ENCODE data around the gene CKM. TPM values are rescaled to one million over a fixed set of nuclear protein-coding genes. Genes with fewer than 3 reads are reported as not detected.
A peak's percentile ranks its signal among the peaks of the same experiment; 100 is the strongest.
"Not testable (repeated sequence)": the region's sequence is repeated elsewhere in the genome, so short reads cannot be mapped to it uniquely, and the experiment has no call there.

The CKM gene
- total RNA-seq, 8 experiments from 2014 or later, result 0.11 to 0.50 (median 0.28) TPM; not detected in 3

DNA sequence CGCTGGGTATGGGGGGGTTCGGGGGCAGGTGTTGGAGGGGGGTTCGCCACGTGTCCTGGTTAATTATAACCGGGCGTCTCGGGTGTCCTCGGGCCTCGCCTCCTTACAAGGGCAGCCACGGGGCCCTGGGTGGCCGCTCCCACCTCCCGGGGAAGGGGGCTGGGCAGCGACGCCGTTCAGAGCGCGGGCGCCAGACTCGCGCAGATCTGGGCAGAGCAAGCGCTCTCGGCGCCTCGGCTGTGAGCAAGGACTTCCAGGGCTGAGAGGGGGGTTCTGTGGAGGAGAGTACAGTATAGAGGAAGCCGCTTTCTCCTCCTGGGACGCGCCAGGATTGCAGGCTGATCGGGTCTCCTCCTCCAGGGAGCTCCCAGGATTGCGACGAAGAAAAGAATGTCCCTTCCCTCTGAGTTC, 1.0 kb upstream of the CKM start:
- peaks cover 3 to 19% of the 10 kb centered on the region in 2 donors for H3K4me1 ChIP-seq (replicated peaks in 1 of 2)
- H3K4me3 ChIP-seq, result no peak overlapping the region
- in situ Hi-C loops (cut with MboI; ENCODE audit: low pct_unique_long_range_greater_than_20kb in 2 of 9, low sequenced_read_pairs in 9 of 9, unreplicated experiment in 9 of 9), result no loop called here
- no peak overlapping the region for H3K27ac ChIP-seq
- WGBS, 10 experiments, result 32 to 40% methylated on average over 2 to 3 of the region's 30 CpGs; no CpG with 5 or more reads in 8 of the 10 experiments
- ATAC-seq (replicated peaks in 6 of 8), result peak in 7 of 8 experiments; percentile 17 to 64 (median 42)

DNA sequence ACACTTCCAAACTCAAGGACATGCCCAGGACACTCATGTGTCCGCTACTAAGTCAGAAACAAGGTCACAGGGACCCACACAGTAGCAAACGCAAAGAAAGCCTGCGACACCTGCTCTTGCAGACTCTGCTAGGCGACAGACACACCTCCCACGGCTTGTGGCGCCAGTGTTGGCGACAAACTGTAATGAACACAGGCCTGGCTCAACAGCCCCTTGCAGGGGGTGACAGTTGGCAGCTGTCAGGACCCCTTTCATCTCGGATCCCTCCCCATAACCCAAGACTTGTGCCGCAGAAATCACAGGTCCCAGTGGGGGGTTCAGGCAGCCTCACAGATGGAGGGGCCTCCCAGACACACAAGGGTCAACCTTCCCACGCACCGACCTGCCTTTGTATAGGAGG, 364 bp downstream of the CKM start:
- no peak overlapping the region for H3K27ac ChIP-seq
- H3K4me3 ChIP-seq, result no peak overlapping the region
- ATAC-seq (replicated peaks in 6 of 8), result peak in 5 of 8 experiments; percentile 25 to 35 (median 28)
- in situ Hi-C loops (cut with MboI; ENCODE audit: low pct_unique_long_range_greater_than_20kb in 2 of 9, low sequenced_read_pairs in 9 of 9, unreplicated experiment in 9 of 9), result no loop called here
- WGBS, 10 experiments, result 25 to 47% methylated on average over 2 to 3 of the region's 11 CpGs; no CpG with 5 or more reads in 8 of the 10 experiments
- peaks cover 3 to 19% of the 10 kb centered on the region in 2 donors for H3K4me1 ChIP-seq (replicated peaks in 1 of 2)

DNA sequence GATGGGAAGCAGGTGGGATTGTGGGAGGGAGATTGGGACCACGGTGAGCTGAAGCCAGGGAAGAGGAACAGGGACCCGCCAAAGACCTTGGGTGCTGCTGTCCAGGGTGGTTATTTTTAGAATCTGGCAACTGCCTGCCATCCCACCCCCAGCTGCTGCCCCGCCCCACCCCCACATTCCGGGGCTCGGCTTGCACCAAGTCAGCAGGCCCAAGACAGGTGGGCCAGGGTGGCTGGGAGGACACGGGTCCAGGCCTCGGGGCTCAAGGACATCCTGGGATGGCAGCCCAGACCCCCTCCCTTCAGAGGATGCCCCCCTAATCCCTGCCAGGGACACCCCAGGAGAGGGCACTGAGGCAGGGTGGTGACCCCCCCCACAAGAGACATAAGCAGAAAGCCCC, 827 bp downstream of the CKM start:
- Histone ChIP-seq H3K4me1 (replicated peaks in 1 of 2) (peaks cover 3 to 19% of the 10 kb centered on the region in 2 donors), H3K4me3 (no peak overlapping the region), H3K27ac (no peak overlapping the region)
- peak in 3 of 8 experiments; percentile 1 to 2 (median 1) for ATAC-seq (replicated peaks in 6 of 8)
- 0 to 45% methylated on average over 1 to 2 of the region's 7 CpGs; no CpG with 5 or more reads in 8 of the 10 experiments for WGBS, 10 experiments
- in situ Hi-C loops (cut with MboI; ENCODE audit: low pct_unique_long_range_greater_than_20kb in 2 of 9, low sequenced_read_pairs in 9 of 9, unreplicated experiment in 9 of 9), result no loop called here

DNA sequence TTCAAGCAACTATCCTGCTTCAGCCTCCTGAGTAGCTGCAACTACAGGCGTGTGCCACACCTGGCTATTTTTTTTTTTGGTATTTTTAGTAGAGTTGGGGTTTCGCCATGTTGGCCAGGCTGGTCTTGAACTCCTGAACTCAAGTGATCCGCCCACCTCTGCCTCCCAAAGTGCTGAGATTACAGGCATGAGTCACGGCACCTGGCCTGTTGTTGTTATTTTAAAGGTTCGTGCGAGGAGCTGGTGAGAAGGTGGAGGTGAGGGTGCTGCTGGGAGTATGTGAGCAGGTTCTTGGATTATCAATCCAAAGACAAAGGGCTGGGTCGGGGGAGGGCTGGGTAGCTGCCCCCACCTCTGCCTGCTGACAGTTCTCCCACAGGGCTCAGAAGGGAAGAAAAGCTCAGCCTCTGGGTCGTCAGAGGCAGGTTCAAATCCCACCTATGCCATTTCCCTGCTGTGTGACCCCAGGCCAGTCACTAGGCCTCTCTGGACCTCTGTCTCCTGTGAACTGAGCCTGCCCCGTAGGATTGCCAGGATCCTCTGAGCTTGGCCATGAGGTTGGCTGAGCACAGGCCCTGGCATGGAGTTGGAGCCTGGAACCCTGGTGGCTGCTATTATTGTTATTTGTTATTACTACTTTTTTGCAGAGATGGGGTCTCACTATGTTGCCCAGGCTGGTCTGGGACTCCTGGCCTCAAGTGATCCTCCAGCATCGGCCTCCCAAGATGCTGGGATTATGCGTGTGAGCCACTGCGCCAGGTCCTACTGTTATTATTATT, 1.5 kb downstream of the CKM start:
- no peak for ATAC-seq (replicated peaks in 6 of 8)
- in situ Hi-C loops (cut with MboI; ENCODE audit: low pct_unique_long_range_greater_than_20kb in 2 of 9, low sequenced_read_pairs in 9 of 9, unreplicated experiment in 9 of 9), result no loop called here
- no peak overlapping the region for H3K4me3 ChIP-seq
- H3K27ac ChIP-seq, result no peak overlapping the region
- 83 to 90% (median 85%) methylated on average over 2 to 5 of the region's 12 CpGs; no CpG with 5 or more reads in 5 of the 10 experiments for WGBS, 10 experiments
- H3K4me1 ChIP-seq (replicated peaks in 1 of 2), result peaks cover 3 to 19% of the 10 kb centered on the region in 2 donors

DNA sequence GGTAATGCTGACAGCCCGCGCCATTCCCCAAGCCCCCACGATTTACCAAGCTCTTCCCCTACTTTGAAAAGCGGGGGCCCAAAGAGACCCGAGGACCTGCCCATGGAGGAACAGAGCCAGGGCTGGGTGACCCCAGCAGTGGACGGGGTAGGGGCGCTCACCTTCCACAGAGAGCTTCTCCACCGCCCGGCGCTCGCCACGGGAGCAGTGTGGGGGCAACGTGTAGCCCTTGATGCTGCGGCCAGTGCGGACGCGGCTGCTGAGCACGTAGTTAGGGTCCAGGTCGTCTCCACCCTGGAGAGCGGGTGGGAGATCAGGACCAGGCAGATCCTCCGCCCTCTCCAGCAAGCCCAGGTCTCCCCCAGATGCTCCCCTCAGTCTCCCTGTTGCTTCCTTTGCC, 7.4 kb downstream of the CKM start:
- ATAC-seq (replicated peaks in 6 of 8), result no peak
- H3K4me3 ChIP-seq, result no peak overlapping the region
- 40 to 100% (median 52%) methylated on average over 1 to 4 of the region's 21 CpGs; no CpG with 5 or more reads in 5 of the 10 experiments for WGBS, 10 experiments
- in situ Hi-C loops (cut with MboI; ENCODE audit: low pct_unique_long_range_greater_than_20kb in 2 of 9, low sequenced_read_pairs in 9 of 9, unreplicated experiment in 9 of 9), result no loop called here
- no peaks in the 10 kb centered on the region for H3K4me1 ChIP-seq (replicated peaks in 1 of 2)
- H3K27ac ChIP-seq, result no peak overlapping the region

DNA sequence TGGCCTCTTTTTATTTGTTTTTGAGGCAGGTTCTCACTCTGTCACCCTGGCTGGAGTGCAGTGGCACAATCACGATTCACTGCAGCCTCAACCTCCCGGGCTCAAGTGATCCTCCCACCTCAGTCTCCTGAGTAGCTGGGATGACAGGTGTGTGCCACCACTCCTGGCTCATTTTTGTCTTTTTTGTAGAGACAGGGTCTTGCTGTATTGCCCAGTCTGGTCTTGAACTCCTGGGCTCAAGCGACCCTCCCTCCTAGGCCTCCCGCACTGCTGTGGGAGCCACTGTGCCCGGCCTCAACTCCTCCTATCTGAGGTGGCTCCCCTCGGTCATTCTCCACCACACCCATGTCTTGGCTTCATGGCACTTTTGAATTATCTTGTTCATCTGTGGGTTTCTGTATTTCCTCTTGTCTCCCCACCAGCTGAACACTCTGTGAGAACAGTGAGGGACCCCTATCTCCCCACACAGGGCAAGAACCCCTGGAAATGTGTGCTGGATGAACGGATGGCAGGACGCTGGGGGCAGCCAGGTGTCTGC, 7.9 kb downstream of the CKM start:
- Histone ChIP-seq H3K4me3 (no peak overlapping the region), H3K4me1 (replicated peaks in 1 of 2) (no peaks in the 10 kb centered on the region), H3K27ac (no peak overlapping the region)
- WGBS, 10 experiments, result 58 to 80% (median 70%) methylated on average over 2 to 6 of the region's 8 CpGs; no CpG with 5 or more reads in 6 of the 10 experiments
- in situ Hi-C loops (cut with MboI; ENCODE audit: low pct_unique_long_range_greater_than_20kb in 2 of 9, low sequenced_read_pairs in 9 of 9, unreplicated experiment in 9 of 9), result no loop called here
- no peak for ATAC-seq (replicated peaks in 6 of 8)

DNA sequence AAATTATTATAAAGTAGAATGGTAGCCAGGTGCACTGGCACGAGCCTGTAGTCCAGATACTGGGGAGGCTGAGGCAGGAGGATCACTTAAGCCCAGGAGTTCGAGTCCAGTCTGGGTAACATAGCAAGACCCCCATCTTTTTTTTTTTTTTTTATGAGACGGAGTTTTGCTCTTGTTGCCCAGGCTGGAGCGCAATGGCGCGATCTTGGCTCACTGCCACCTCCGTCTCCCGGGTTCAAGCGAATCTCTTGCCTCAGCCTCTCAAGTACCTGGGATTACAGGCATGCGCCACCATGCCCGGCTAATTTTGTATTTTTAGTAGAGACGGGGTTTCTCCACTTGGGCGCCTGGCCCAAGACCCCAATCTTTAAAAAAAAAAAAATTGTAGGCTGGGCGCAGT, 10.4 kb downstream of the CKM start:
- ATAC-seq (replicated peaks in 6 of 8); in situ Hi-C loops (cut with MboI; ENCODE audit: low pct_unique_long_range_greater_than_20kb in 2 of 9, low sequenced_read_pairs in 9 of 9, unreplicated experiment in 9 of 9): not testable (repeated sequence)

DNA sequence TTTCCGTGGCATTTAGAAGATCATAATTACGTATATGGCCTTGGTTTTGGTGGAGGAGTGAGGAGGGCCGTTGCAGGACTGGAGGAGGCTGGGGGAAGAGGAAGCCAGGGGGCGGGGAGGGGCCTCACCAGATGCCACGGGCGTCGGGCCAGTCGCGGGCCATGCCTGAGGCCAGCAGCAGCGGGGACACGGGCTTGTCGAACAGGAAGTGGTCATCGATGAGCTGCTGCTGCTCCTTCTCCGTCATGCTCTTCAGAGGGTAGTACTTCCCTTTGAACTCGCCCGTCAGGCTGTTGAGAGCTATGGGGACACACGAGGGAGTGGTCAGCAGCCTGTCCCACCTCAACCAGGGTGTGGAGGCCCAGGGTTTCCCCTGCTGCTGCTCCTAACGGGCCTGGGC, 11.1 kb downstream of the CKM start:
- Histone ChIP-seq H3K4me1 (replicated peaks in 1 of 2) (no peaks in the 10 kb centered on the region), H3K27ac (no peak overlapping the region), H3K4me3 (no peak overlapping the region)
- ATAC-seq (replicated peaks in 6 of 8), result peak in 2 of 8 experiments; percentile 11 to 30
- in situ Hi-C loops (cut with MboI; ENCODE audit: low pct_unique_long_range_greater_than_20kb in 2 of 9, low sequenced_read_pairs in 9 of 9, unreplicated experiment in 9 of 9), result no loop called here
- 61% methylated on average over 5 of the region's 18 CpGs; no CpG with 5 or more reads in 9 of the 10 experiments for WGBS, 10 experiments

More for the DNA sequence above, 10.4 kb downstream of the CKM start:
- H3K4me1 ChIP-seq (replicated peaks in 1 of 2); H3K27ac ChIP-seq; H3K4me3 ChIP-seq: not testable (repeated sequence)
- WGBS, 10 experiments, result 40 to 100% (median 93%) methylated on average over 1 to 11 of the region's 14 CpGs; no CpG with 5 or more reads in 1 of the 10 experiments

DNA sequence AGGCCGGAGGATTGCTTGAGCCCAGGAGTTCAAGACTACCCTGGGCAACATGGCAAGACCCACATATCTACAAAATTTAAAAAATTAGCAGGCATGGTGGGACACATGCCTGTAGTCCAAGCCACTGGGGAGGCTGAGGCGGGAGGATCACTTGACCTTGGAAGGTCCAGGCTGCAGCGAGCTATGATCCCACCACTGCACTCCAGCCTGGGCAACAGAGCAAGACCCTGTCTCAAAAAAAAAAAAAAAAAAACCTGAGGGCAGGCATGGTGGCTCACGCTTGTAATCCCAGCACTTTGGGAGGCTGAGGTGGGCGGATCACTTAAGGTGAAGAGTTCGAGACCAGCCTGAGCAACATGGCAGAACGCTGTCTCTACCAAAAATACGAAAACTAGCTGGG, 13.4 kb downstream of the CKM start:
- H3K27ac ChIP-seq; H3K4me1 ChIP-seq (replicated peaks in 1 of 2); H3K4me3 ChIP-seq; ATAC-seq (replicated peaks in 6 of 8); in situ Hi-C loops (cut with MboI; ENCODE audit: low pct_unique_long_range_greater_than_20kb in 2 of 9, low sequenced_read_pairs in 9 of 9, unreplicated experiment in 9 of 9): not testable (repeated sequence)
- 60 to 100% (median 93%) methylated on average over 1 to 6 of the region's 8 CpGs; no CpG with 5 or more reads in 4 of the 10 experiments for whole genome bisulfite sequencing, 10 experiments

DNA sequence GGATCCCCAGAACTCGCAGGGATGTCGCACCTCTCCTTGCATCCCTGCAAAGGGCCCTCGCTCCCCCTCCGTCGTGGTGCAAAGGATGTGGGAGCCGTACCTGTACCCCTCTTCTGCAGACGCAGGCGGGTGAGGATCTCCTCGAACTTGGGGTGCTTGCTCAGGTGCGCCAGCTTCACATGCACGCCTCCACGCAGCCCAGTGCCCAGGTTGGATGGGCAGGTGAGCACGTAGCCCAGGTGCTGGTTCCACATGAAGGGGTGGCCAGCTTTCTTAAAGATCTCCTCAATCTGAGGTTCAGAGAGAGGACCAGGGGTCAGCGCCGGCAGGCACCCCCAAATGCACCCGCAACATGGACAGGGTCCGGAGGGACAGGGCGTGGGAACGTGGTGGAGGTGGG, 15.3 kb downstream of the CKM start:
- Histone ChIP-seq H3K4me1 (replicated peaks in 1 of 2) (no peaks in the 10 kb centered on the region), H3K4me3 (no peak overlapping the region), H3K27ac (no peak overlapping the region)
- 87 to 100% (median 93%) methylated on average over 2 to 7 of the region's 19 CpGs; no CpG with 5 or more reads in 7 of the 10 experiments for WGBS, 10 experiments
- ATAC-seq (replicated peaks in 6 of 8), result no peak
- in situ Hi-C loops (cut with MboI; ENCODE audit: low pct_unique_long_range_greater_than_20kb in 2 of 9, low sequenced_read_pairs in 9 of 9, unreplicated experiment in 9 of 9), result no loop called here

DNA sequence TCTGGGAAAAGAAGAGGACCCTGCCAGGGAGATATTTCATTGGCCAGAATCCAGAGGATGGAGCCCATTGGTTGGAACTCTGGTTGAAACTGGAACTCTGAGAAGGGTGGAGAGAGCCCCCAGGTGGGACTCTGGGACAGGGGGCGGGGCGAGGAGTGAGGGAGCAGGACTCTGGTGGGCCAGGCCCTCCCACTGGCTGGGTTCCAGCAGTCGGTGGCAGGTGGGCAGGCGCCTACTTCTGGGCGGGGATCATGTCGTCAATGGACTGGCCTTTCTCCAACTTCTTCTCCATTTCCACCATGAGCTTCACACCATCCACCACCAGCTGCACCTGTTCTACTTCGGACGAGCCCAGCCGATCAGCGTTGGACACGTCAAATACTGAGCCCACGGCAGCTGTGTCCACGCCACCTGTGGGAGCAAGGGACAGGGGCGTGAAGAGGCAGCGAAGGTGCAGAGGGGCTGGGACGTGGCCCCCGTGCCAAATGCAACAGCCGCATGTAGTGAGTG, 16.1 kb downstream of the CKM start:
- no peak overlapping the region for H3K27ac ChIP-seq
- H3K4me1 ChIP-seq (replicated peaks in 1 of 2), result no peaks in the 10 kb centered on the region
- in situ Hi-C loops (cut with MboI; ENCODE audit: low pct_unique_long_range_greater_than_20kb in 2 of 9, low sequenced_read_pairs in 9 of 9, unreplicated experiment in 9 of 9), result no loop called here
- peak in 1 of 8 experiments; percentile 69 for ATAC-seq (replicated peaks in 6 of 8)
- WGBS, 10 experiments, result 49 to 100% (median 93%) methylated on average over 1 to 13 of the region's 18 CpGs; no CpG with 5 or more reads in 4 of the 10 experiments
- no peak overlapping the region for H3K4me3 ChIP-seq

DNA sequence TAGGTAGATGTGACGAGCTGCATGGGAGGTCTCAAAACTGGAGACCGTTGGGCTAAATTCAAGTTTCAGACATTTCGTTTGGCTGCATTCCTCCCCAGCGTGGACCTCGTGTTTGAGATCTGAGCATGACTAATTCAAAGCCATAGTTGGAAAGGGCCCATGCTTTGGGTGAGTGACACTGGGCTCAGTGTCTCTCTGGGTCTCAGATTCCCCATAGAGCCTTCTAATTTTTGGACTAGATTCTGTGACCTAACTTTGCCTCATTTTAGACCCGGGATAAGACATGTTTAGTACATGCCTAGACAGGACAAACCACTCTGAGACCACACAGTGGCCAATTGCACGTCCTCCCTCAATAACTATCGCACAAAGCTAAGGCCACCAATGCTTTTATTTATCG, 16.6 kb downstream of the CKM start:
- WGBS, 10 experiments, result 8 to 100% (median 60%) methylated on average over 1 to 9 of the region's 9 CpGs; no CpG with 5 or more reads in 1 of the 10 experiments
- peak in 1 of 8 experiments; percentile 11 for ATAC-seq (replicated peaks in 6 of 8)
- in situ Hi-C loops (cut with MboI; ENCODE audit: low pct_unique_long_range_greater_than_20kb in 2 of 9, low sequenced_read_pairs in 9 of 9, unreplicated experiment in 9 of 9), result no loop called here

DNA sequence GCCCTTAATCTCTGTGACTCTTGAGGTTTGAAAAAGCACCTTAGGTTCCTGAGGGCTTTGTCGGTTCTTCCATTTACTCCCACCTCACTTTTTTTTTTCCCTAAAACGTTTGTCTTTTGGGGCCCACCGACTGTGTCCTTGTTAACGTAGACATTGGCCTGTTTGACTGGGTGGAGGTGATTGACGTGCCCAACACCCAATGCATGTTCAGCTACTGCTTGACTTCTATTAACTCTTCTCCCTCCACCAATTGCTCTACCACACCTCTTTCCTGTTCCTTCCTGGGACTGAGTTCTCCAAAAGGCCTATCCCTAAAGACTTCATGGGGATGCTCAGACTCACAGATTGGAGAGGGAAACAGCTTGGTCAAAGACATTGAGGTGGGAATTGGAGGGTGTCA, 17.3 kb downstream of the CKM start:
- H3K4me3 ChIP-seq, result no peak overlapping the region
- no peak overlapping the region for H3K27ac ChIP-seq
- 0 to 100% (median 36%) methylated on average over 1 to 5 of the region's 5 CpGs; no CpG with 5 or more reads in 5 of the 10 experiments for WGBS, 10 experiments
- in situ Hi-C loops (cut with MboI; ENCODE audit: low pct_unique_long_range_greater_than_20kb in 2 of 9, low sequenced_read_pairs in 9 of 9, unreplicated experiment in 9 of 9), result no loop called here
- no peaks in the 10 kb centered on the region for H3K4me1 ChIP-seq (replicated peaks in 1 of 2)
- peak in 3 of 8 experiments; percentile 5 to 15 (median 8) for ATAC-seq (replicated peaks in 6 of 8)

More for the DNA sequence above, 16.6 kb downstream of the CKM start:
- Histone ChIP-seq H3K27ac (no peak overlapping the region), H3K4me3 (no peak overlapping the region), H3K4me1 (replicated peaks in 1 of 2) (no peaks in the 10 kb centered on the region)

All from motor neuron (in vitro differentiated cells).